SH-SY5Y (cell line): ENCODE measurements around the gene DPM2.

Experiments
- GATA2 ChIP-seq: IDR thresholded peaks from 2 replicates; pipeline ENCODE4 v1.6.1; 2011; ENCODE audit warnings: mild to moderate bottlenecking, low read depth, low read length
- GATA3 ChIP-seq: IDR thresholded peaks from 2 replicates; pipeline ENCODE4 v1.6.1; 2011; ENCODE audit warnings: low read depth, mild to moderate bottlenecking, low read length, moderate library complexity

GRCh38 chr9:127959398-127959797, 21.7 kb upstream of the DPM2 start:
- TF ChIP-seq GATA2 (no peak), GATA3 (no peak)
